ENCODE results near the gene AOC1.

The AOC1 gene

DNA sequence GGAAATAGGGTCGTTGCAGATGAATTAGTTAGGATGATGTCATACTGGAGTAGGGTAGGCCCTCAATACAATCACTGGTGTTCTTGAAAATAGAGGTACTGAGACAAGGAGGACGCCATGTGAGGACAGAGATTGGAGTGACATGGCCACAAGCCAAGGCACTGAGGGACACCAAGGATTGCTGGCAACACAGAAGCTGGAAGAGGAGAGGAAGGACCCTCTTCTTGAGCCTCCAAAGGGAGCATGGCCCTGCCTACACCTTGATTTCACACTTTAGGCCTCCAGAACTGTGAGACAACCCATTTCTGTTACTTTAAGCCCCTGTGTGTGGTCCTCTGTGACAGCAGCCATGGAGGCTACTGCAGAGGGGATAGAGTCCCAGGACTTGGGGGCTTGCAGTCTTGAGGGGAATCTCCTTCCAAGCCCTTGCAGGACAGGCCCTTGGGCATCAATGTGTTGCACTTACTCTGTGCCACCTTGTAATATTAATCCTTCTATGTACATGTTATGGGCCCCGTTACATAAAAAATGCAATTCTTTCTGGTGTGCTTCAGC, 3.7 kb upstream of the AOC1 start:
- Mint-ChIP-seq H3K9me3 (no peaks in the 10 kb centered on the region), H3K27me3 (ENCODE audit: low read depth, poor library complexity) (peaks cover 36% of the 10 kb centered on the region), H3K4me3 (no peak overlapping the region), H3K36me3 (ENCODE audit: low read depth) (no peaks in the 10 kb centered on the region), H3K4me1 (no peaks in the 10 kb centered on the region), H3K27ac (no peak overlapping the region)
- TF ChIP-seq CTCF (IDR thresholded peaks at IDR 0.05) = no peak
- DNase-seq = no peak

- Mint-ChIP-seq H3K27ac (no peak overlapping the region), H3K4me1 (peaks cover 3% of the 10 kb centered on the region), H3K36me3 (ENCODE audit: low read depth) (no peaks in the 10 kb centered on the region), H3K9me3 (no peaks in the 10 kb centered on the region), H3K4me3 (no peak overlapping the region), H3K27me3 (ENCODE audit: low read depth, poor library complexity) (peaks cover 36% of the 10 kb centered on the region)
- no peak for DNase-seq
- no peak for TF ChIP-seq CTCF (IDR thresholded peaks at IDR 0.05)
Measured at GRCh38 chr7:150849204-150849775, 3.0 kb upstream of the AOC1 start.

DNA sequence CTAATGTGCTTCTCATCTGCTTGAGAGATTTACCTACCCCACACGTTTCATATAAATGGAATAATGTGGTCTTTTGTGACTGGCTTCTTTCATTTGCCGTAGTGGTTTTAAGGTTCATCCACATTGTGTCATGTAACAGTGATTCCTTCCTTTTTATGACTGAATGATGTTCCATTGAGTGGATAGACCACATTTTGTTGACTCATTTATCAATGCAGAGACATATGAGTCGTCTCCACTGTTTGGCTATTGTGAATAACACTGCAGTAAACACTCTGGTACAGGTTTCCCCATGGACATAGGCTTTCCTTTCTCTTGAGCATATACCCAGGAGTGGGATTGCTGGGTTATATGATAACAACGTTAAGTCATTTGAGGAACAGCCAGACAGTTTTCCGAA, 2.0 kb upstream of the AOC1 start:
- no peak for DNase-seq
- Mint-ChIP-seq H3K36me3 (ENCODE audit: low read depth) (no peaks in the 10 kb centered on the region), H3K27me3 (ENCODE audit: low read depth, poor library complexity) (peaks cover 35% of the 10 kb centered on the region), H3K4me3 (no peak overlapping the region), H3K9me3 (no peaks in the 10 kb centered on the region), H3K4me1 (peaks cover 13% of the 10 kb centered on the region), H3K27ac (no peak overlapping the region)
- no peak for TF ChIP-seq CTCF (IDR thresholded peaks at IDR 0.05)

DNA sequence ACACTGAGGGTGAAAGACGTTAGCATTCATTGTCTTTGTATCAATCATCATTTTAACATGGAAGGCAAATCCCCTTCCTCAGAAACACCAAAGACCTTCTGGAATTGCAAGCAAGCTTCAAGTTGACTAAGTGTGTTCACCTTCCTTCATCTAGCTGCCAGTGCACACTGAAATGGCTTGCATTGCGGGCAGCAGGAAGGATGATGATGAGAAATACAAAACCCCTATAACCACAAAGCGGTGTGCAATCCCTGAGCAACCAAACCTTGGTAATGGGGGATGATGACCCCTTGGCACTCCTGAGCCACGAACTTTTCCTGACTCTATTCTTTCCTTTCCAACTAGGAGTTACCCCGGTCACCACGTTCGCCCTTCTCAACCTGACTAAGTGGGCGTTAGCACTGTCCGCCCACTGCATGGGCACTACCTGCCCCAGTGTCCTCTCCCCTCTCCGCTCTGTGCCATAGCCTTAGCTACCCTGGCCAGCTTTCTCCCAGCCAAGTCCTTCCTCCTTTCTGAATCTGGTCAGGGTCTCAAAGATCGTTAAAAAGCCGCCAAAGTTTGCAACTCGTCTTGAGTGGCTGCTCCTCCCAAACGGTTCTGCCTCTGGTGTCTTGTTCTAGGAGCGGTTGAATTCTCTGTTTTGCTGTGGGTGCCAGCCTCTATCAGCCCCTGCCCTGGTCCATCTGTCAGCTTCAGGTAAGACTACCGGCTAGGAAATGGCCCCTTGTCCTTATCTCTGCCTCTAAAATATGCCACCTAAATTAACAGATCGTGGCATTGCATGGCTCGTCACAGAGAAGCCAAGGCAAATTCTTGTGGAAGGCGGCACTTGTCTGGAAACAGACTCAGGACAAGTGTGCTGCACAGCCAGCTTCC, 586 bp upstream of the AOC1 start:
- H3K4me3 Mint-ChIP-seq = no peak overlapping the region
- peaks cover 22% of the 10 kb centered on the region for H3K4me1 Mint-ChIP-seq
- no peak for DNase-seq
- H3K9me3 Mint-ChIP-seq = no peaks in the 10 kb centered on the region
- H3K27ac Mint-ChIP-seq = no peak overlapping the region
- H3K36me3 Mint-ChIP-seq (ENCODE audit: low read depth) = no peaks in the 10 kb centered on the region
- no peak for TF ChIP-seq CTCF (IDR thresholded peaks at IDR 0.05)
- peaks cover 29% of the 10 kb centered on the region for H3K27me3 Mint-ChIP-seq (ENCODE audit: low read depth, poor library complexity)

- TF ChIP-seq CTCF (IDR thresholded peaks at IDR 0.05) = no peak
- H3K36me3 Mint-ChIP-seq (ENCODE audit: low read depth) = no peaks in the 10 kb centered on the region
- no peak overlapping the region for H3K4me3 Mint-ChIP-seq
- no peak for DNase-seq
- no peak overlapping the region for H3K27ac Mint-ChIP-seq
- H3K4me1 Mint-ChIP-seq = peaks cover 22% of the 10 kb centered on the region
- H3K27me3 Mint-ChIP-seq (ENCODE audit: low read depth, poor library complexity) = peaks cover 32% of the 10 kb centered on the region
- H3K9me3 Mint-ChIP-seq = no peaks in the 10 kb centered on the region
Measured at GRCh38 chr7:150854066-150855000, 2.0 kb downstream of the AOC1 start.

Data from nephron progenitor cell (in vitro differentiated cells).